ENCODE data around the gene FGG.
"Not testable (repeated sequence)": the region's sequence is repeated elsewhere in the genome, so short reads cannot be mapped to it uniquely, and the experiment has no call there.

FGG gene

GRCh38 chr4:154603033-154603943, 9.2 kb downstream of the FGG start:
- no peak for TF ChIP-seq CTCF (IDR thresholded peaks at IDR 0.05; ENCODE audit: low read depth, low read length)
- TF ChIP-seq POLR2A (IDR thresholded peaks at IDR 0.05; ENCODE audit: extremely low read depth, insufficient read length), result no peak
- TF ChIP-seq MYC (IDR thresholded peaks at IDR 0.05; ENCODE audit: low read depth, low read length), result no peak
- no peak for TF ChIP-seq MAX (IDR thresholded peaks at IDR 0.05; ENCODE audit: low read depth, low read length)
- DNase-seq (ENCODE audit: low read depth), result no peak
- no peak overlapping the region for H3K4me3 ChIP-seq (ENCODE audit: low read depth, low read length)

- TF ChIP-seq CTCF (IDR thresholded peaks at IDR 0.05; ENCODE audit: low read depth, low read length) (no peak), MYC (IDR thresholded peaks at IDR 0.05; ENCODE audit: low read depth, low read length) (no peak), POLR2A (IDR thresholded peaks at IDR 0.05; ENCODE audit: extremely low read depth, insufficient read length) (no peak), MAX (IDR thresholded peaks at IDR 0.05; ENCODE audit: low read depth, low read length) (no peak)
- no peak overlapping the region for H3K4me3 ChIP-seq (ENCODE audit: low read depth, low read length)
- DNase-seq (ENCODE audit: low read depth), result no peak
Measured at GRCh38 chr4:154602404-154603020, 9.9 kb downstream of the FGG start.

GRCh38 chr4:154597798-154598774, 14.4 kb downstream of the FGG start:
- DNase-seq (ENCODE audit: low read depth), result no peak
- no peak overlapping the region for H3K4me3 ChIP-seq (ENCODE audit: low read depth, low read length)
- TF ChIP-seq POLR2A (IDR thresholded peaks at IDR 0.05; ENCODE audit: extremely low read depth, insufficient read length) (no peak), CTCF (IDR thresholded peaks at IDR 0.05; ENCODE audit: low read depth, low read length) (no peak), MAX (IDR thresholded peaks at IDR 0.05; ENCODE audit: low read depth, low read length) (no peak)

GRCh38 chr4:154597281-154597680, 15.2 kb downstream of the FGG start:
- H3K4me3 ChIP-seq (ENCODE audit: low read depth, low read length), result not testable (repeated sequence)

GRCh38 chr4:154595807-154596206, 16.6 kb downstream of the FGG start:
- TF ChIP-seq MAX (IDR thresholded peaks at IDR 0.05; ENCODE audit: low read depth, low read length) (no peak), POLR2A (IDR thresholded peaks at IDR 0.05; ENCODE audit: extremely low read depth, insufficient read length) (no peak), CTCF (IDR thresholded peaks at IDR 0.05; ENCODE audit: low read depth, low read length) (no peak), MYC (IDR thresholded peaks at IDR 0.05; ENCODE audit: low read depth, low read length) (no peak)
- H3K4me3 ChIP-seq (ENCODE audit: low read depth, low read length), result no peak overlapping the region
- DNase-seq (ENCODE audit: low read depth), result no peak

More at GRCh38 chr4:154597281-154597680, 15.2 kb downstream of the FGG start:
- DNase-seq (ENCODE audit: low read depth), result not testable (repeated sequence)

GRCh38 chr4:154594343-154594742, 18.1 kb downstream of the FGG start:
- not testable (repeated sequence) for DNase-seq (ENCODE audit: low read depth)

More at GRCh38 chr4:154594343-154594742, 18.1 kb downstream of the FGG start:
- H3K4me3 ChIP-seq (ENCODE audit: low read depth, low read length), result not testable (repeated sequence)

Data from NB4 (cell line).